ENCODE data around the gene DNAJC8. TPM values are rescaled to one million over a fixed set of nuclear protein-coding genes. Genes with fewer than 3 reads are reported as not detected.

DNAJC8 gene
- polyA plus RNA-seq, 3 donors: 30.6 to 118 (median 113) TPM

DNA sequence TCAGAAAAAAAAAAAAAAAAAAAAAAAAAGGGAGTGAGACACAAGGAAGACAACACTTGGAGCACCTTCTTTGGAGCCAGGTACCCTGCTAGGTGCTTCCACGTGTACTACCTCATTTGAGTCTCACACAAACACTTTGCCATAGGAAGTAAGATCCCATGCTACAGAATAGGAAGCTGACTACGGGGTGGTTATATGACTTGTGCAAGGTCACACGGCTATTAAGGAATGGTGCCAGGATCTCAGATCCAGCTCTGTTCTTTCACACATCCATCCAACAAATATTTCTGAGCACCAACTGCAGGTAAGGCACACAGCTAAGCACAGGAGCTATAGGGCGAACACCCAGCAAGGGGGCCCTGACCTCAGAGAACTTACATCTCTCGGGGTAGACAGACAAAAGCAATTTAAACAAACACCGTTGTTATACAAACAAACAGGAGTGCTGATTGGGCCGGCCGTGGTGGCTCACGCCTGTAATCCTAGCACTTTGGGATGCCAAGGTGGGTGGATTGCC lies 78.7 kb downstream of the DNAJC8 start:
- H3K9me3 Mint-ChIP-seq: peaks cover 0 to under 1% (median 0%) of the 10 kb centered on the region in 7 donors
- peak overlapping the region; percentile 87 to 97 (median 91) for H3K27ac Mint-ChIP-seq
- WGBS (ENCODE audit: insufficient coverage): 50% methylated on average over 2 of the region's 9 CpGs
- Histone ChIP-seq H3K27ac (ENCODE audit: low read depth in 1 of 2, low read length in 2 of 2) (peak overlapping the region; percentile 49 to 50), H3K4me1 (ENCODE audit: control insufficient read depth in 1 of 2, insufficient read depth in 2 of 2, low read length in 2 of 2) (peaks cover 65 to 72% of the 10 kb centered on the region in 2 donors), H3K9ac (ENCODE audit: insufficient read depth, low read length, poor library complexity, severe bottlenecking) (no peak overlapping the region), H3K36me3 (replicated peaks in 1 of 2; ENCODE audit: control insufficient read depth in 1 of 2, insufficient read depth in 2 of 2, low read length in 2 of 2) (peaks cover 37 to 52% of the 10 kb centered on the region in 2 donors), H3K4me2 (replicated peaks; ENCODE audit: extremely low read depth, low read length, poor library complexity, severe bottlenecking) (peak overlapping the region; percentile 30), H3K9me3 (replicated peaks in 1 of 2; ENCODE audit: control insufficient read depth in 1 of 2, insufficient read depth in 1 of 2, low read length in 2 of 2) (no peaks in the 10 kb centered on the region), H4K20me1 (ENCODE audit: insufficient read depth, low read length) (peaks cover 58% of the 10 kb centered on the region), H3K27me3 (ENCODE audit: control insufficient read depth in 2 of 2, insufficient read depth in 2 of 2, low read length in 2 of 2) (no peaks in the 10 kb centered on the region), H3K79me2 (ENCODE audit: insufficient read depth, low read length) (peaks cover 100% of the 10 kb centered on the region), H3K4me3 (replicated peaks in 1 of 3; ENCODE audit: low read depth in 2 of 3, low read length in 3 of 3) (no peak overlapping the region), H2AFZ (ENCODE audit: insufficient read depth, low read depth, low read length, poor library complexity, severe bottlenecking) (no peak overlapping the region)
- intact Hi-C loops (cut with micrococcal nuclease): no loop called here
- TF ChIP-seq, protein P1, sequence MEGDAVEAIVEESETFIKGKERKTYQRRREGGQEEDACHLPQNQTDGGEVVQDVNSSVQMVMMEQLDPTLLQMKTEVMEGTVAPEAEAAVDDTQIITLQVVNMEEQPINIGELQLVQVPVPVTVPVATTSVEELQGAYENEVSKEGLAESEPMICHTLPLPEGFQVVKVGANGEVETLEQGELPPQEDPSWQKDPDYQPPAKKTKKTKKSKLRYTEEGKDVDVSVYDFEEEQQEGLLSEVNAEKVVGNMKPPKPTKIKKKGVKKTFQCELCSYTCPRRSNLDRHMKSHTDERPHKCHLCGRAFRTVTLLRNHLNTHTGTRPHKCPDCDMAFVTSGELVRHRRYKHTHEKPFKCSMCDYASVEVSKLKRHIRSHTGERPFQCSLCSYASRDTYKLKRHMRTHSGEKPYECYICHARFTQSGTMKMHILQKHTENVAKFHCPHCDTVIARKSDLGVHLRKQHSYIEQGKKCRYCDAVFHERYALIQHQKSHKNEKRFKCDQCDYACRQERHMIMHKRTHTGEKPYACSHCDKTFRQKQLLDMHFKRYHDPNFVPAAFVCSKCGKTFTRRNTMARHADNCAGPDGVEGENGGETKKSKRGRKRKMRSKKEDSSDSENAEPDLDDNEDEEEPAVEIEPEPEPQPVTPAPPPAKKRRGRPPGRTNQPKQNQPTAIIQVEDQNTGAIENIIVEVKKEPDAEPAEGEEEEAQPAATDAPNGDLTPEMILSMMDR (IDR thresholded peaks at IDR 0.05): no peak
- peak overlapping the region in 1 of 2 donors; percentile 16 for H3K4me3 Mint-ChIP-seq
- H3K27me3 Mint-ChIP-seq (ENCODE audit: low read depth in 3 of 3): peaks cover 0 to 2% (median 0%) of the 10 kb centered on the region in 3 donors
- H3K4me1 Mint-ChIP-seq: peaks cover 60% of the 10 kb centered on the region
- H3K36me3 Mint-ChIP-seq: peaks cover 58 to 88% of the 10 kb centered on the region in 2 donors
- peak in 1 of 3 donors; percentile 32 for DNase-seq

Other genes with a start within 250 kb of the DNAJC8 start
- 10 to 100 TPM in 1 of 3 donors, 1 to 10 TPM in 2; 3.3 to 21.1 (median 3.7) TPM for gene EYA3, start 144.4 kb downstream of the DNAJC8 start, polyA plus RNA-seq
- 100 to 1,000 TPM; 115 to 347 (median 331) TPM for gene PTAFR, start 56.3 kb downstream of the DNAJC8 start, polyA plus RNA-seq
- gene ATP5IF1, start 3.1 kb upstream of the DNAJC8 start, polyA plus RNA-seq: 100 to 1,000 TPM; 118 to 339 (median 296) TPM
- 10 to 100 TPM in 1 of 3 donors, 1 to 10 TPM in 2; 5.0 to 15.7 (median 5.1) TPM for gene SESN2, start 26.5 kb upstream of the DNAJC8 start, polyA plus RNA-seq
- 1 to 10 TPM; 2.5 to 6.3 (median 3.5) TPM for gene MED18, start 96.0 kb upstream of the DNAJC8 start, polyA plus RNA-seq
- gene PHACTR4, start 136.7 kb upstream of the DNAJC8 start, polyA plus RNA-seq: 1 to 10 TPM; 2.9 to 9.7 (median 2.9) TPM